ENCODE results near the gene ROMO1. TPM values are rescaled to one million over a fixed set of nuclear protein-coding genes. Genes with fewer than 3 reads are reported as not detected.
A peak's percentile ranks its signal among the peaks of the same experiment; 100 is the strongest.
"Not testable (repeated sequence)": the region's sequence is repeated elsewhere in the genome, so short reads cannot be mapped to it uniquely, and the experiment has no call there.

Gene ROMO1
- total RNA-seq, 4 donors from 2014 or later = 69.3 to 492 (median 171) TPM

- H3K27me3 ChIP-seq = no peaks in the 10 kb centered on the region
- H3K27ac ChIP-seq = peak within 1 kb of the TSS; percentile 99 to 100
- intact Hi-C loops (cut with DNase I; ENCODE audit: low total_unique reads) = no loop called here
- DNase-seq = peak; percentile 100
- peaks cover 14 to 16% of the 10 kb centered on the region in 2 donors for H3K4me1 ChIP-seq
- TF ChIP-seq CTCF (IDR thresholded peaks at IDR 0.05) = peak; percentile 41 to 62 (median 50)
- TF ChIP-seq POLR2A (IDR thresholded peaks at IDR 0.05) = peak; percentile 96 to 97
- H3K4me3 ChIP-seq = peak within 1 kb of the TSS; percentile 81 to 87
- no peaks in the 10 kb centered on the region for H3K36me3 ChIP-seq
- H3K9me3 ChIP-seq = no peaks in the 10 kb centered on the region
These were observed 42.9 kb downstream of the ROMO1 start, which contains the start of gene RBM39 for GRCh38 chr20:35741892-35742740. Gene RBM39 (minus strand): TSS chr20:35742260. CDS start chr20:35740874, 1,386 bp downstream.

GRCh38 chr20:35742741-35743523 is 43.7 kb downstream of the ROMO1 start:
- TF ChIP-seq POLR2A (IDR thresholded peaks at IDR 0.05) (no peak), CTCF (IDR thresholded peaks at IDR 0.05) (no peak)
- peak overlapping the region; percentile 93 to 100 for H3K27ac ChIP-seq
- peaks cover 14 to 16% of the 10 kb centered on the region in 2 donors for H3K4me1 ChIP-seq
- intact Hi-C loops (cut with DNase I; ENCODE audit: low total_unique reads) = no loop called here
- no peak for DNase-seq
- H3K27me3 ChIP-seq = no peaks in the 10 kb centered on the region
- H3K4me3 ChIP-seq = peak overlapping the region; percentile 48 to 81
- no peaks in the 10 kb centered on the region for H3K36me3 ChIP-seq
- H3K9me3 ChIP-seq = no peaks in the 10 kb centered on the region

DNA sequence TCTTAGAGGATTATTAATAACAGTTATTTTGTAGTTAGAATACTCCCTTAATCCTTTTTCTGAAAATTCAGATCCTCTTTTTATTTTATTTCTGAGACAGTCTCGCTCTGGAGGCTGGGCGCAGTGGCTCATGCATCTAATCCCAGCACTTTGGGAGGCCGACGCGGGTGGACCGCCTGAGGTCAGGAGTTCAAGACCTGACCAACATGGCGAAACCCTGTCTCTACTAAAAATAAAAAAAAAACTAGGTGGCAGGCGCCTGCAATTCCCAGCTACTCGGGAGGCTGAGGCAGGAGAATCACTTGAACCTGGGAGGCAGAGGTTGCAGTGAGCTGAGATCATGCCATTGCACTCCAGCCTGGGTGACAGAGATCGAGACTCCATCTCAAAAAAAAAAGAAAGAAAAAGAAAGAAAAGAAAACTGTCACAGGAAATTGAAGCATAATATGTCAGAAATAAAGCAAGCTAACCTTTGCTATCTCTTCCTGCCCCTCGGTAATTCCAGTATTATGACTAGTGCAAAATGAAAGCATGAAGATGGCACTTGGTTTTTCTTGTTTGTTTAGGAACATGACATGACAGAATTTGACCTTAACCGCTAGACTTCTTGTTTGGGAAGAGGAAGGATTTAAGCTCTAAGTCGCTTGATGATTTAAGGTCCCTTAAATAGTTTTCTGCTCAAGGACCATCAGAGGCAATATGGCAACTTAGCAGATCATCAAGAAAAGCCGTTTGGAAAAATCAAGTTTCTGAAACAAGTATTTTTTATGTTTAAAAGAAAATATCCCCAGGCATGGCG is 44.7 kb downstream of the ROMO1 start:
- no peak for TF ChIP-seq POLR2A (IDR thresholded peaks at IDR 0.05)
- no peak for TF ChIP-seq CTCF (IDR thresholded peaks at IDR 0.05)
- no peaks in the 10 kb centered on the region for H3K9me3 ChIP-seq

DNA sequence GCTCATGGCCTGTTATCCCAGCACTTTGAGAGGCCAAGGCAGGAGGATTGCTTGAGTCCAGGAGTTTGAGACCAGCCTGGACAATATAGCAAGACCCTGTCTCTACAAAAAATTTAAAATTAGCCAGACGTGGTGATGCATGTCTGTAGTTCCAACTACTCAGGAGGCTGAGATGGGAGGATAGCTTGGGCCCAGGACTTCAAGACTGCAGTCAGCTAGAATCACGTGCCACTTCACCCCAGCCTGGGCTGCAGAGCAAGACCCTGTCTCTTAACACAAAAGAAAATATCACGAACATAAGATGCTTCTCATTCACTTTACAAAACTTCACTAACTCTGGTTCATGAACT is 45.3 kb downstream of the ROMO1 start:
- DNase-seq; H3K4me1 ChIP-seq; intact Hi-C loops (cut with DNase I; ENCODE audit: low total_unique reads); H3K4me3 ChIP-seq; H3K27me3 ChIP-seq; H3K36me3 ChIP-seq; H3K9me3 ChIP-seq: not testable (repeated sequence)
- peak overlapping the region; percentile 93 to 100 for H3K27ac ChIP-seq

More for the DNA sequence above, 44.7 kb downstream of the ROMO1 start:
- Histone ChIP-seq H3K36me3 (no peaks in the 10 kb centered on the region), H3K27ac (peak overlapping the region; percentile 93 to 100), H3K4me1 (peaks cover 7 to 10% of the 10 kb centered on the region in 2 donors), H3K4me3 (no peak overlapping the region), H3K27me3 (no peaks in the 10 kb centered on the region)
- intact Hi-C loops (cut with DNase I; ENCODE audit: low total_unique reads) = no loop called here
- DNase-seq = no peak

Other genes with a start within 250 kb of the ROMO1 start
- 10 to 100 TPM in 3 of 4 donors, 1 to 10 TPM in 1; 9.2 to 44.2 (median 41.5) TPM for gene CEP250, start 243.8 kb upstream of the ROMO1 start, total RNA-seq
- not detected for gene C20orf173, start 169.8 kb upstream of the ROMO1 start, total RNA-seq
- gene ERGIC3, start 157.3 kb upstream of the ROMO1 start, total RNA-seq = 100 to 1,000 TPM; 124 to 310 (median 195) TPM
- gene SPAG4, start 83.6 kb upstream of the ROMO1 start, total RNA-seq = 1 to 10 TPM in 2 of 4 donors, not detected in 2; 2.1 to 8.4 TPM
- gene CPNE1, start 34.5 kb upstream of the ROMO1 start, total RNA-seq = 100 to 1,000 TPM in 3 of 4 donors, 10 to 100 TPM in 1; 86.8 to 295 (median 142) TPM
- 100 to 1,000 TPM in 1 of 4 donors, 10 to 100 TPM in 2, 1 to 10 TPM in 1; 9.5 to 105 (median 54.4) TPM for gene RBM12, start 34.5 kb upstream of the ROMO1 start, total RNA-seq
- gene NFS1, start 53 bp upstream of the ROMO1 start, total RNA-seq = 10 to 100 TPM in 3 of 4 donors, 1 to 10 TPM in 1; 9.1 to 35.4 (median 20.4) TPM
- 100 to 1,000 TPM; 232 to 592 (median 389) TPM for gene RBM39, start 42.9 kb downstream of the ROMO1 start, total RNA-seq
- 100 to 1,000 TPM in 1 of 4 donors, 10 to 100 TPM in 3; 35.3 to 109 (median 76.5) TPM for gene PHF20, start 72.6 kb downstream of the ROMO1 start, total RNA-seq